ENCODE data around the gene ZNF765. TPM values are rescaled to one million over a fixed set of nuclear protein-coding genes. Genes with fewer than 3 reads are reported as not detected.
"Not testable (repeated sequence)": the region's sequence is repeated elsewhere in the genome, so short reads cannot be mapped to it uniquely, and the experiment has no call there.

ZNF765 gene
- total RNA-seq, 1 donor, result 16.7 TPM

DNA sequence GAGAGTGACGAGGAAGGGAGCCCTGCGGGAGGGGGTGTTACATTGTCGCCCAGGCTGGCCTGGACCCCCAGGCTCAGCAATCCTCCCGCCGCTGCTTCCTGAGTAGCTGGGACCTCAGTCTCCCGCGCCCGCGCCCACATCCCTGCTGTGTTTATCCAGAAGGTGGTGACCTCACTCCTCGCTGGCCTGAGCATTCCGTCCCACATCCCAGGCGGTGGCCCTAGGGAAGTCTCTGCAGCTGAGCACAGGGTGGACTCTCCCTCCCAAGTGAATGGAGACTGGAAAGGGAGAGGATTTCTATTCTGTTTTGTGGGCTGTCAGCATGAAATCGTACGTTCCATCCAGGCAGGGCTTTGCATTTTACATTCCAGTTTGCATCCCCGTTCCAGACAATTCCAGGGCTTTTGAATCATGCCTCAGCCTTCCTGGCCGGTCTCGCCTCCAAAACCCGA is 401 bp upstream of the ZNF765 start:
- peaks cover under 1% of the 10 kb centered on the region for H3K9me3 ChIP-seq (ENCODE audit: low read depth, low read length)
- H3K4me3 ChIP-seq (ENCODE audit: low read length), result peak overlapping the region; percentile 94
- H3K4me1 ChIP-seq (ENCODE audit: insufficient read depth, low read length), result peaks cover 19% of the 10 kb centered on the region
- H3K27me3 ChIP-seq (ENCODE audit: insufficient read depth, low read length), result no peaks in the 10 kb centered on the region

- peaks cover 19% of the 10 kb centered on the region for H3K4me1 ChIP-seq (ENCODE audit: insufficient read depth, low read length)
- not testable (repeated sequence) for H3K9me3 ChIP-seq (ENCODE audit: low read depth, low read length); H3K27me3 ChIP-seq (ENCODE audit: insufficient read depth, low read length)
- peak overlapping the region; percentile 94 for H3K4me3 ChIP-seq (ENCODE audit: low read length)
Observed at GRCh38 chr19:53395840-53396524, 1.0 kb downstream of the ZNF765 start.

GRCh38 chr19:53396525-53396868 is 1.5 kb downstream of the ZNF765 start:
- Histone ChIP-seq H3K9me3 (ENCODE audit: low read depth, low read length) (no peaks in the 10 kb centered on the region), H3K27me3 (ENCODE audit: insufficient read depth, low read length) (no peaks in the 10 kb centered on the region), H3K4me3 (ENCODE audit: low read length) (no peak overlapping the region), H3K4me1 (ENCODE audit: insufficient read depth, low read length) (peaks cover 19% of the 10 kb centered on the region)

GRCh38 chr19:53397918-53398317 is 3.0 kb downstream of the ZNF765 start:
- not testable (repeated sequence) for H3K4me3 ChIP-seq (ENCODE audit: low read length); H3K9me3 ChIP-seq (ENCODE audit: low read depth, low read length); H3K27me3 ChIP-seq (ENCODE audit: insufficient read depth, low read length)
- peaks cover 19% of the 10 kb centered on the region for H3K4me1 ChIP-seq (ENCODE audit: insufficient read depth, low read length)

DNA sequence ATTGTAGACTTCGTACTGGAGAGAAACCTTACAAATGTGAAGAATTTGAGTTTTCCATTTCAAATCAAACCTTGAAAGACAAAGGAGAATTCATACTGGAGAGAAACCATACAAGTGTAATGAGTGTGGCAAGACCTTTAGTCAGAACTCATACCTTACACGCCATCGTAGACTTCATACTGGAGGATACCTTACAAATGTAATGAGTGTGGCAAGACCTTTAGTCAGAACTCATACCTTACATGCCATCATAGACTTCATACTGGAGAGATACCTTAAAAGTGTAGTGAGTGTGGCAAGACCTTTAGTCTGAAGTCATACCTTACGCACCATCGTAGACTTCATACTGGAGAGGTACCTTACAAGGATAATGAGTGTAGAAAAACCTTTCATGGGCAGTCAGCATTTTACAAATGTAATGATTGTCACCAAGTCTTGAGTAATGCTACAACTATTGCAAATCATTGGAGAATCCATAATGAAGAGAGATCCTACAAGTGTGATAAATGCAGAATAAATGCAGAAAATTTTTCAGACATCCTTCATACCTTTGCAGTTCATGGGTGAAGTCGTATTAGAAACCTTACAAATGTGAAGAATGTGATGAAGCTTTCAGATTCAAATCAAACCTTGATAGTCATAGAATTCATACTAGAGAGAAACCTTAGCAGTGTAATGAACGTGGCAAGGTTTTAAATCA is 14.7 kb downstream of the ZNF765 start:
- Histone ChIP-seq H3K4me1 (ENCODE audit: insufficient read depth, low read length) (no peaks in the 10 kb centered on the region), H3K27me3 (ENCODE audit: insufficient read depth, low read length) (no peaks in the 10 kb centered on the region), H3K9me3 (ENCODE audit: low read depth, low read length) (peaks cover 79% of the 10 kb centered on the region), H3K4me3 (ENCODE audit: low read length) (no peak overlapping the region)

GRCh38 chr19:53420520-53421315 is 25.8 kb downstream of the ZNF765 start:
- H3K4me3 ChIP-seq (ENCODE audit: low read length); H3K4me1 ChIP-seq (ENCODE audit: insufficient read depth, low read length); H3K27me3 ChIP-seq (ENCODE audit: insufficient read depth, low read length); H3K9me3 ChIP-seq (ENCODE audit: low read depth, low read length): not testable (repeated sequence)

GRCh38 chr19:53422551-53422950 is 27.6 kb downstream of the ZNF765 start:
- no peaks in the 10 kb centered on the region for H3K27me3 ChIP-seq (ENCODE audit: insufficient read depth, low read length)
- no peak overlapping the region for H3K4me3 ChIP-seq (ENCODE audit: low read length)
- H3K9me3 ChIP-seq (ENCODE audit: low read depth, low read length), result peaks cover 3% of the 10 kb centered on the region
- no peaks in the 10 kb centered on the region for H3K4me1 ChIP-seq (ENCODE audit: insufficient read depth, low read length)

GRCh38 chr19:53423074-53423473 is 28.1 kb downstream of the ZNF765 start:
- not testable (repeated sequence) for H3K27me3 ChIP-seq (ENCODE audit: insufficient read depth, low read length); H3K4me1 ChIP-seq (ENCODE audit: insufficient read depth, low read length); H3K4me3 ChIP-seq (ENCODE audit: low read length); H3K9me3 ChIP-seq (ENCODE audit: low read depth, low read length)

DNA sequence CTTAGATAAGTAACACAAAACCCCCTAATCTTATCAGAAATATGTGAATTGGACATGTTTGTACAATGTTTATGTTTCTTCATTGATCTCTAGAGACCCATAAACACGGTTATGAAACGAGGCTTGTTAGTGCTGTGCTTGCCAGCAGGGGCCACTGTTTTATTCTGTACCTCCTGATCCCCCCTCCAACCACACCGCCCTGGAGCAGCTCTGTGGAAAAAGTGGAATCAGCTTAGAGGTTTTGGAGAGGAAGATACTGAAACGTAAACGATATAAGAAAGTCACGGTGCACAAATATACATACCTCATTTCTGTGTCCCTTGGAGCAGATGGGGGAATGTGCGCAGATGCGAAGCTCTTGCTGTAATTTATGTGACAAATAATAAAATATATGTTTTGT is 28.7 kb downstream of the ZNF765 start:
- not testable (repeated sequence) for H3K9me3 ChIP-seq (ENCODE audit: low read depth, low read length); H3K27me3 ChIP-seq (ENCODE audit: insufficient read depth, low read length); H3K4me3 ChIP-seq (ENCODE audit: low read length); H3K4me1 ChIP-seq (ENCODE audit: insufficient read depth, low read length)

DNA sequence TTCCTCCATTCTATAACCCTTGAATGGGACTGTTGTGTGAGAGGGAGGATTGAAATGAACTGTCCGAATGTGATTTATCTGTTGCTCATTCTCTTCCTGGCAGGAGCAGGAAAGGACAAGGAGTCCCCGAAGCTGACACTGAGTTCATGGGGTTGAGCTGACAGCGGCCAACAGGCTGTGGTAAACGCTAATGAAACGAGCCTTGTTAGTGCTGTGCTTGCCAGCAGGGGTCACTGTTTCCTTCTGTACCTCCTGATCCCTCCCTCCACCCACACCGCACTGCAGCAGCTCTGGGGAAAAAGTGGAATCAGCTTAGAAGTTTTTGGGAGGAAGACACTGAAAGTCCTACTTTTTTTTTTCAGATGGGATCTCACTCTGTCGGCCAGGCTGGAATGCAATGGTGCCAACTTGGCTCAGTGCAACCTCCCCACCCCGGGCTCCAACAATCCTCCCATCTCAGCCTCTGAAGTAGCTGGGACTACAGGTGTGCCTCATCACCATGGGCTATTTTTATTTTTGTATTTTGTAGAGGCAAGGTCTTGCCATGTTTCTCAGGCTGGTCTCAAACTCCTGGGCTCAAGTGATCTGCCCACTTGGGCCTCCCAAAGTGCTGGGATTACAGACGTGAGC is 30.1 kb downstream of the ZNF765 start:
- Histone ChIP-seq H3K4me1 (ENCODE audit: insufficient read depth, low read length) (no peaks in the 10 kb centered on the region), H3K4me3 (ENCODE audit: low read length) (no peak overlapping the region), H3K27me3 (ENCODE audit: insufficient read depth, low read length) (no peaks in the 10 kb centered on the region), H3K9me3 (ENCODE audit: low read depth, low read length) (no peaks in the 10 kb centered on the region)

DNA sequence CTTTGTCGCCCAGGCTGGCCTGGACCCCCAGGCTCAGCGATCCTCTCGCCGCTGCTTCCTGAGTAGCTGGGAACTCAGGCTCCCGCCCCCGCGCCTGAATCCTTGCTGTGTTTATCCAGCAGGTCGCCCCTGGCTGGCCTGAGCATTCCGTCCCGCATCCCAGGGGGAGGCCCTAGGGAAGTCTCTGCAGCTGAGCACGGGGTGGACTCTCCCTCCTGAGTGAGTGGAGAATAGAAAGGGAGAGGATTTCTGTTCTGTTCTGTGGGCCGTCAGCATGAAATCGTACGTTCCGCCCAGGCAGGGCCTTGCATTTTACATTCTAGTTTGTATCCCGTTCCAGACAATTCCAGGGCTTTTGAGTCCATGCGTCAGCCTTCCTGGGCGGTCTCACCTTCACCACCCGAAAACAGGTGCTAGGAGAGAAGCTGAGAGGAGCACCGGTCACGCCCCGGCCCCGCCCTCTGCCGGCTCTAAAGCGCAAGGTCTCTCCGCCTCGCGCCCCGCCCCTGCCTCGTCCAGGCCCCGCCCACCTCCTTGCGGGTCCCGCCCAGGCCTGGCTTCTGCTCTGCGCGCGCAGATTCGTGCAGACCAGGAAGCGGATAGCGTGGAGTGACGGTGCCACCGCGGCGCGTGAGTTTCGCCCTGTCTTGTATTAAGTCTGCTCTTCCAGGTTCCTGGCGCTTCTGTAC is 36.6 kb downstream of the ZNF765 start, which contains the start of gene ZNF761:
Gene ZNF761 (plus strand): TSS at position 586 of the 689 bp plus-strand sequence. CDS start 15,285 bp downstream, outside the sequence.
- Histone ChIP-seq H3K9me3 (ENCODE audit: low read depth, low read length) (no peaks in the 10 kb centered on the region), H3K4me3 (ENCODE audit: low read length) (peak within 1 kb of the TSS; percentile 83), H3K27me3 (ENCODE audit: insufficient read depth, low read length) (no peaks in the 10 kb centered on the region), H3K4me1 (ENCODE audit: insufficient read depth, low read length) (peaks cover 11% of the 10 kb centered on the region)

DNA sequence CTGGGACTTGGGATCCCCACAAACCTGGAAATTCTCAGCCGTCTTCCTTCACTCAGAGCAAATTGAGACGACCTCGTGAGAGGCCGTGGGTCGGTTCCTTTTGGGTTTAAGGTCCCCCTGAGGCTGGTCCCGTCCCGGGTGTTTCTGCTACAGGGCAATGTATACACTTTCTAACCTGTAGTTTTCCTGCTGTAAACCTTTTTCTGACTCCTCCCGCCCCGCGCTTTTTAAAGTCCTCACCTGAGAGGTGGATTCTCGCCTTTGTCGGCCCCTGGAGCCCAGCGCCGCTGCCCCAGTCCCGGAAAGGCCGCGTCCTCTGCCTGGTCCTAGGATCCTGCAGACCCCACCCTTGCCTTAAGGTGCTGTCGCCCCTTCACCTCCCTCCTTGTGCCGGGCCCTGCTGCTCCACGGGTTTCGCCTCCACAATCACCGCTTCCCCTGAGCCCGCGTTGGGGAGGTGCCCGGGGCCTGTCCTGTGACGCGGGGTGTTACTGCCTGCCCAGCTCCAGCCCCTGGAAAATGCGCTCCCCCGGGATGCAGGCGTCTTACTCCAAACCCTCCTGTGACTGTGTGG is 37.2 kb downstream of the ZNF765 start:
- Histone ChIP-seq H3K4me3 (ENCODE audit: low read length) (peak overlapping the region; percentile 83), H3K4me1 (ENCODE audit: insufficient read depth, low read length) (peaks cover 11% of the 10 kb centered on the region), H3K27me3 (ENCODE audit: insufficient read depth, low read length) (no peaks in the 10 kb centered on the region), H3K9me3 (ENCODE audit: low read depth, low read length) (no peaks in the 10 kb centered on the region)

DNA sequence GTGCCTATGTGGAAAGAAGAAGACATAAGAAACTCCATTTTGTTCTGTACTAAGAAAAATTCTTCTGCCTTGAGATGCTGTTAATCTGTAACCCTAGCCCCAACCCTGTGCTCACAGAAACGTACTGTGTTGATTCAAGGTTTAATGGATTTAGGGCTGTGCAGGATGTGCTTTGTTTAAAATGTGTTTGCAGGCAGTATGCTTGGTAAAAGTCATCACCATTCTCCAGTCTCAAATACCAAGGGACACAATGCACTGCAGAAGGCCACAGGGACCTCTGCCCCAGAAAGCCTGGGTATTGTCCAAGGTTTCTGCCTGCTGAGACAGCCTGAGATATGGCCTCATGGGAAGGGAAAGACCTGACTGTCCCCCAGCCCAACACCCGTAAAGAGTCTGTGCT is 48.9 kb downstream of the ZNF765 start:
- H3K9me3 ChIP-seq (ENCODE audit: low read depth, low read length), result peaks cover 22% of the 10 kb centered on the region
- not testable (repeated sequence) for H3K27me3 ChIP-seq (ENCODE audit: insufficient read depth, low read length); H3K4me3 ChIP-seq (ENCODE audit: low read length); H3K4me1 ChIP-seq (ENCODE audit: insufficient read depth, low read length)

DNA sequence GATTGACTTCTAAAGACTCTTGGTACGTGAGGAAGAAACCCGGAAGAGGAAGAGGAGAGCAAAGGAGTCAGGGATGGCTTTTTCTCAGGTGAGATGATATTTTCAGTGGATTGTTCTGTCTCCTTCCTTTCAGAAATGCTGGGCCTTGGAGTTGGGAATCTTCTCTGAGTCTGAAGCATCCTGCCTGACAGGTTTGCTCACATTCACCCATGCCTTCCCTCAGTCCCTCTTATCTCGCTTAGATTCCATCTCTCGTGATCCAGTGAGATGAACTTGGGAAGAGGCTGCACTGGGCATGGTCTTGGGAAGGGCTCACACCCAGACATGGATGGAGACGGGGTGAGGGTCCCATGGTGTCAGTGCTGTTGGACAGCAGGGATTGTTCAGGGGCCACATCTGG is 52.2 kb downstream of the ZNF765 start:
- not testable (repeated sequence) for H3K27me3 ChIP-seq (ENCODE audit: insufficient read depth, low read length)

More for the DNA sequence above, 52.2 kb downstream of the ZNF765 start:
- H3K4me3 ChIP-seq (ENCODE audit: low read length); H3K4me1 ChIP-seq (ENCODE audit: insufficient read depth, low read length): not testable (repeated sequence)
- peaks cover 14% of the 10 kb centered on the region for H3K9me3 ChIP-seq (ENCODE audit: low read depth, low read length)

Measured in mononuclear cell (primary cell).